ENCODE measurements around the gene JMJD7.

DNA sequence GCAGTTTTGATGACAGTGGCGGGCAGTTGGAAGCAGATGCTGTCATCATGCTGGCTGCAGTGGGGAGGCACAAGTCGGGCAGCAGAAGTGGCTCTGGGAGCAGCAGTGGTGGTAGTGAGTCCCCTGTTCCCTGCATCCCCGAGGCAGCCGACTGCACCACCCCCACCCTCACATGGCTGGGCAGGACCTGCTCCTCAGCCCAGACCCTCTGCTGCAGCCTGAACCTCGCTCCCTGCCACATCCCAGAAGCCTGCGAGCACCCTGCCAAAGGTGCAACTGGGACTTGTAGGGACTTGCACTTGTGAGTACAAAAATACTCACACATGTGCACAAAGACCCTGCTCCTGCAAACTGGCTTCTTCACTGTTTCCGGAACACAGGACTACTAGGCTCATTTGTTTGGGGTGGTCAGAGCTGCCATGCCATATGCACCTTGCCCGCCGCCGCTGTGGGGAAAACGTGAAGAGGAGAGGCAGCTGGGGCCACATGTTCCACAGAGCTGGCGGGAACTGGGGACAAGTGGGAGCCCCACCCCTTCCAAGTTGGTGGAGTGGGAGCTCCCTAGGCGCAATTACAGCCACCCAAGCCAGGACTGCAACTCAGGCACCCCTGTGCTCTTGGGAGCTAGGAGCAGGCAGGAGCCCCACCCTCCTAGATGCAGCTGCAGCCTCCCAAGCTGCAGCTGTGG lies 2.2 kb downstream of the JMJD7 start:
- TF ChIP-seq, protein P1, sequence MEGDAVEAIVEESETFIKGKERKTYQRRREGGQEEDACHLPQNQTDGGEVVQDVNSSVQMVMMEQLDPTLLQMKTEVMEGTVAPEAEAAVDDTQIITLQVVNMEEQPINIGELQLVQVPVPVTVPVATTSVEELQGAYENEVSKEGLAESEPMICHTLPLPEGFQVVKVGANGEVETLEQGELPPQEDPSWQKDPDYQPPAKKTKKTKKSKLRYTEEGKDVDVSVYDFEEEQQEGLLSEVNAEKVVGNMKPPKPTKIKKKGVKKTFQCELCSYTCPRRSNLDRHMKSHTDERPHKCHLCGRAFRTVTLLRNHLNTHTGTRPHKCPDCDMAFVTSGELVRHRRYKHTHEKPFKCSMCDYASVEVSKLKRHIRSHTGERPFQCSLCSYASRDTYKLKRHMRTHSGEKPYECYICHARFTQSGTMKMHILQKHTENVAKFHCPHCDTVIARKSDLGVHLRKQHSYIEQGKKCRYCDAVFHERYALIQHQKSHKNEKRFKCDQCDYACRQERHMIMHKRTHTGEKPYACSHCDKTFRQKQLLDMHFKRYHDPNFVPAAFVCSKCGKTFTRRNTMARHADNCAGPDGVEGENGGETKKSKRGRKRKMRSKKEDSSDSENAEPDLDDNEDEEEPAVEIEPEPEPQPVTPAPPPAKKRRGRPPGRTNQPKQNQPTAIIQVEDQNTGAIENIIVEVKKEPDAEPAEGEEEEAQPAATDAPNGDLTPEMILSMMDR (IDR thresholded peaks at IDR 0.05) = no peak
- TF ChIP-seq POLR2A (IDR thresholded peaks at IDR 0.05) (no peak), EP300 (IDR thresholded peaks at IDR 0.05) (no peak)
